ENCODE results near the gene NEO1.

DNA sequence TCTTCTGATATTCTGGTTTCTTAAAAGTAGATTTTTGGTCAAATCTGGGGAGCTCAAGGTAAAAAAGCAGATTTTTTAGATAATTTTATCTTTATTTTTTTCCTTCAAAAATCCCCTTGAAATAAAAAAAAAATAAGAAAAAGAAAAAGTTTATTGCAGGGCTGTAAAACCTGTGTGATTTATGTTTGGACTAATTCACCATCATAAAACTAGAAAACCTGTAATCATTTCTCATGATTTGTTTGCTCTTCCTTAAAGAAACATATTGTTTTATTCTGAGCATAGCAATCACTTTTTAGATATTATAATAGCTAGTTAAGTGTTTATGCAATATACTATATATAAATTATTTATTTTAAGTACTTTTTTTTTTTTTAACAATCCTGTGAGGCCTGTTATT is 68.0 kb downstream of the NEO1 start:
- TF ChIP-seq EZH2 (IDR thresholded peaks at IDR 0.05; ENCODE audit: borderline replicate concordance) (no peak), EZH2phosphoT487 (IDR thresholded peaks at IDR 0.05; ENCODE audit: low read depth, severe bottlenecking, unreplicated experiment) (no peak)
- TF ChIP-seq, protein P1, sequence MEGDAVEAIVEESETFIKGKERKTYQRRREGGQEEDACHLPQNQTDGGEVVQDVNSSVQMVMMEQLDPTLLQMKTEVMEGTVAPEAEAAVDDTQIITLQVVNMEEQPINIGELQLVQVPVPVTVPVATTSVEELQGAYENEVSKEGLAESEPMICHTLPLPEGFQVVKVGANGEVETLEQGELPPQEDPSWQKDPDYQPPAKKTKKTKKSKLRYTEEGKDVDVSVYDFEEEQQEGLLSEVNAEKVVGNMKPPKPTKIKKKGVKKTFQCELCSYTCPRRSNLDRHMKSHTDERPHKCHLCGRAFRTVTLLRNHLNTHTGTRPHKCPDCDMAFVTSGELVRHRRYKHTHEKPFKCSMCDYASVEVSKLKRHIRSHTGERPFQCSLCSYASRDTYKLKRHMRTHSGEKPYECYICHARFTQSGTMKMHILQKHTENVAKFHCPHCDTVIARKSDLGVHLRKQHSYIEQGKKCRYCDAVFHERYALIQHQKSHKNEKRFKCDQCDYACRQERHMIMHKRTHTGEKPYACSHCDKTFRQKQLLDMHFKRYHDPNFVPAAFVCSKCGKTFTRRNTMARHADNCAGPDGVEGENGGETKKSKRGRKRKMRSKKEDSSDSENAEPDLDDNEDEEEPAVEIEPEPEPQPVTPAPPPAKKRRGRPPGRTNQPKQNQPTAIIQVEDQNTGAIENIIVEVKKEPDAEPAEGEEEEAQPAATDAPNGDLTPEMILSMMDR (IDR thresholded peaks at IDR 0.05; ENCODE audit: poor library complexity): no peak

All from hepatocyte (in vitro differentiated cells).